AG04449 (cell line): ENCODE results near the gene GCSH.

Experiments used
- CTCF ChIA-PET: fragments of 350-600 bp; formaldehyde crosslinking; extraction: SDS; loops from one replicate; lab custom pipeline; 2021; ENCODE audit warnings: antibody characterized with exemption; lab: Yijun Ruan, JAX
- POLR2A ChIA-PET: fragments of 400-600, 350-600 bp; formaldehyde crosslinking; extraction: SDS; loops from one replicate; lab custom pipeline; 2020; ENCODE audit warnings: antibody characterized with exemption, inconsistent platforms; lab: Yijun Ruan, JAX
- DNase-seq: peaks from one replicate; pipeline ENCODE4 v3.0.0-alpha.2; 2010; ENCODE audit warnings: low read depth, low spot score
- H3K4me3 ChIP-seq: 2 replicates; pipeline ENCODE4 v1.5.1; 2011; ENCODE audit warnings: low read depth, mild to moderate bottlenecking, control low read depth, low read length
- TF ChIP-seq, protein P1 (sequence below): IDR thresholded peaks from one replicate; pipeline ENCODE4 v1.5.1; 2011; ENCODE audit warnings: mild to moderate bottlenecking, moderate library complexity, low read length, control low read depth, inconsistent platforms; ENCODE audit not compliant: insufficient read depth; ENCODE audit errors: missing control alignments

Gene GCSH

DNA sequence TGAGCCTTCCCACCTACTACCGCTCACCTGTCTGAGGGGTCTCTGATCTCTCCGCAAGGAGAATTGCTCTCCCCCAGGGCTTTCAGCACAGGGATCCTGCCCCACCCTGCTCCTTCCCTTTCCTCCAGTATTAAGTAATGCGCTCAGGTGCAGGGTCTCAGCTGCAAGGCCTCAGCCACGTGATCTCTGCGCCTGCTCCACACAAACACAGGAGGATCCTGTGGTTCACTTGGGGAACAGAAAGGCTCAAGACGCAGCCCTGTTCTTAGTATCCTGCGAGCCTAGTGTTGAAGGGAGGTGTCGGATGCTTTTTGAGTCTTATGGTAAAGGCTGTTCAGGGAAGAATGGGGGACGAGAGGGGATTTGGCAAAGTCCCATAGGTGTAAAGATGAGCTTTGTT, 41.6 kb upstream of the GCSH start:
- ChIA-PET CTCF (no interaction called here), POLR2A (no interaction called here)
- no peak for DNase-seq
- TF ChIP-seq, protein P1, sequence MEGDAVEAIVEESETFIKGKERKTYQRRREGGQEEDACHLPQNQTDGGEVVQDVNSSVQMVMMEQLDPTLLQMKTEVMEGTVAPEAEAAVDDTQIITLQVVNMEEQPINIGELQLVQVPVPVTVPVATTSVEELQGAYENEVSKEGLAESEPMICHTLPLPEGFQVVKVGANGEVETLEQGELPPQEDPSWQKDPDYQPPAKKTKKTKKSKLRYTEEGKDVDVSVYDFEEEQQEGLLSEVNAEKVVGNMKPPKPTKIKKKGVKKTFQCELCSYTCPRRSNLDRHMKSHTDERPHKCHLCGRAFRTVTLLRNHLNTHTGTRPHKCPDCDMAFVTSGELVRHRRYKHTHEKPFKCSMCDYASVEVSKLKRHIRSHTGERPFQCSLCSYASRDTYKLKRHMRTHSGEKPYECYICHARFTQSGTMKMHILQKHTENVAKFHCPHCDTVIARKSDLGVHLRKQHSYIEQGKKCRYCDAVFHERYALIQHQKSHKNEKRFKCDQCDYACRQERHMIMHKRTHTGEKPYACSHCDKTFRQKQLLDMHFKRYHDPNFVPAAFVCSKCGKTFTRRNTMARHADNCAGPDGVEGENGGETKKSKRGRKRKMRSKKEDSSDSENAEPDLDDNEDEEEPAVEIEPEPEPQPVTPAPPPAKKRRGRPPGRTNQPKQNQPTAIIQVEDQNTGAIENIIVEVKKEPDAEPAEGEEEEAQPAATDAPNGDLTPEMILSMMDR = no peak
- H3K4me3 ChIP-seq = no peak overlapping the region

DNA sequence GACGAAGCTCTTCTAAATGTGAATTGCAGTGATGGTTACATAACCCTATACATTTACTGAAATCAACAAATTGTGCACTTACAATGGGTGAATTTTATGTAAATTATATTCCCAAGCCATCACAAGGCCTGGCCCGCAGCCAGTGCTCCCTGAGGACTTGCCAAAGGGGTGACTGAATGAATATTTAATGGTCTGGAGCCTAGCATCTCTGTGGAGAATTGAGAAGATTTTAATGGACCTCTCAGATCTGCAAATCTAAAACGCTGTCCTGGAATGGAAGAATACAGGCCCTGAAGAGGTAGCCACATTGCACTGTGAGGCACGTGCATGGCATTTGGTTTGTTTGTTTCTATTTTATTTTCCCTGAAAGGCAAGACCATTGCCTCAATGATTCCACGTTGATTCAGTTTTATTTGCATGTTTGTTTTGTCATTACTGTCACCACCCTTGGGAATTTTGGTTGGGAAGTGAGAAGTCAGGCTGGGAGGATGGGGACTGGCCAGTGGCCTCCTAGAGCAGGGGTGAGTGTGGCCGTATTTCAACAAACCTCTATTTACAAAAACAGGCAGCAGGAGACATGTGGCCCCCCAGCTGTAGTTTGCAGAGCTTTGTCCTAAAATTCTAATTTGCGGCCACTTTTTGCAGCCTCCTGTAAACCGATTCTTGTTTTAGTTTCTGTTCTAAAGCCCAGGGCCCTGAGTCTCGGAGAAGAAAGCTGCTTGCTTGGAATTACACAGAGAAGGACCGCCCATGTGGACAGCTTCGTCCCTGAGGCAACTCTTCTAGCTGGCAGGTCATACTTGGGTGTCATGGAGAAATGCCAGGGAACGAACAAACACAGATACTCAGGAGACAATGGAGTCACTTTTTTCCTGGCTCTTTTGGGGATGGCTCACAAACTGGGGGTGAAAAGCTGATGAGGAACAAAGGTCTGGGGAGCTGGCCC, 40.5 kb upstream of the GCSH start:
- no peak for DNase-seq
- POLR2A ChIA-PET = no interaction called here
- TF ChIP-seq, protein P1 = no peak
- CTCF ChIA-PET = no interaction called here
- no peak overlapping the region for H3K4me3 ChIP-seq

DNA sequence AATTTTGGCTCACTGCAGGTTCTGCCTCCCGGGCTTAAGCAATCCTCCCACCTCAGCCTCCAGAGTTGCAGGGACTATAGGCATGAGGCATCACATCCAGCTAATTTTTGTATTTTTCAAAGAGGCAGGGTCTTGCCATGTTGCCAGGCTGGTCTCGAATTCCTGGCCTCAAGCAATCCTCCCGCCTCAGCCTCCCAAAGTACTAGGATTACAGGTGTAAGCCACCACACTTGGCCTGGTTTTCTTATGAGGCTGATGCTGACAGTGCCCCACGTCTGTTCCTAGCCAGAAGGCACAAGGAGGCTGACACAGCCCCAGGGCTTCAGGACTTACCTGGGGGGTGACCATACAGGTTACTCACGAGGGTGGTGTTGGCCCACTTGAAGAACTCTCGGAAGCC, 33.9 kb upstream of the GCSH start:
- DNase-seq = no peak
- TF ChIP-seq, protein P1 = no peak
- CTCF ChIA-PET = no interaction called here
- POLR2A ChIA-PET = no interaction called here
- H3K4me3 ChIP-seq = no peak overlapping the region

DNA sequence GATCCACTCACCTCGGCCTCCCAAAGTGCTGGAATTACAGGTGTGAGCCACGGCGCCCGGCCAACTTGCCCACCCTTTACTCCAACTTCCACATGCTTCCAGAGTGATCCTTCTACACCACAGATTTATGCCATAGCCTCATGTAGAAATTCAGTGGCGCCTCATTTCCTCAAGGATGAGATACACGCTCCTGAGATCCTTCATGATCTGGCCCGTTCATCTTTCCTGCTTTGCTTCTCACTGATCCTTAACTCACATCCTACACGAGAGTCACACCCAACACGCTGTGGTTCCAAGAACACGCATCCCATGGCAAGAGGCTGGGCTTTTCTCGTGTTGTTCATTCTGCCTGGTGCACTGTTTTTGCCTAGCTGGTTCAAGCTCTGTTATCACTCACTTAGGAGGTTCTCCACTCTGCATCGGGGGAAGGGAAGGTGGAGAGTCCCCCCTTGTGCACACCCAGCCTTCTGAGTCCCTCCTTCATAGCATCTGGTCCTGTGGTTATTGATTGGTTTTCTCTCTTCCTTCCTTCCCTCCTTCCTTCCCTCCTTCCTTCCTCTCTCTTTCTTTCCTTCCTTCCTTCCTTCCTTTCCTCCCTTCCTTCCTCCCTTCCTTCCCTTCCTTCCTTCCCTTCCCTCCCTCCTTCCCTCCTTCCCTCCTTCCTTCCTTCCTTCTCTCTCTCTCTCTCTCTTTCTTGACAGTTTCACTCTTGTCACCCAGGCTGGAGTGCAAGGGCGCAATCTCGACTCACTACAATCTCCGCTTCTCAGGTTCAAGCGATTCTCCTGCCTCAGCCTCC, 32.7 kb upstream of the GCSH start:
- POLR2A ChIA-PET = no interaction called here
- CTCF ChIA-PET = no interaction called here

DNA sequence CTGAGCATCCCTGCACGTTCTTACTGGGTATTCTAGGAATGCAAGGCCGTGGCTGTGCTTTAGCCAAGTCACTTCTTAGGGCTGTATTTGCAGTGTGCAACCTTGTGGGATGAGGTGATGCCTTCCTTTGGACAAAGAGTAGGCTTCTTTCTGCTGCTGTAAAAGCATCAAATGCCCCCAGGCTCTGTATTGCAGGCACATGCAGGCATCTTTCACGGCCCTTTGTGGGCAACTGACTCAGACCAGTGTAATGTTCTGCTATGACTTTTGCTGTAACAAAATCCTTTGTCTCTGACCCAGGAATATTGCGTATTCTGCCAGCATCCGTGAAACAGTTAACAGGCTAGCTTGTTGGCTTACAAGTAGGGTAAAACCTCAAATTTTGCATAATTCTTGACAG, 30.9 kb upstream of the GCSH start:
- ChIA-PET POLR2A (no interaction called here), CTCF (no interaction called here)

More for the DNA sequence above, 32.7 kb upstream of the GCSH start:
- DNase-seq = no peak
- H3K4me3 ChIP-seq = no peak overlapping the region
- TF ChIP-seq, protein P1 = no peak

More for the DNA sequence above, 30.9 kb upstream of the GCSH start:
- DNase-seq = peak; percentile 24
- H3K4me3 ChIP-seq = no peak overlapping the region
- TF ChIP-seq, protein P1 = no peak
